ENCODE data around the gene POLR3B. TPM values are rescaled to one million over a fixed set of nuclear protein-coding genes. Genes with fewer than 3 reads are reported as not detected.

The POLR3B gene
- total and polyA plus RNA-seq, 12 donors = 2.0 to 12.0 (median 9.2) TPM

- Histone ChIP-seq H3K4me1 (no peaks in the 10 kb centered on the region), H3K4me3 (no peak overlapping the region), H3K36me3 (peaks cover 0 to 70% (median 14%) of the 10 kb centered on the region in 9 donors), H3K27me3 (no peaks in the 10 kb centered on the region), H3K9me3 (no peaks in the 10 kb centered on the region), H3K27ac (no peak overlapping the region)
- DNase-seq = no peak
- 0 to 9% methylated on average over 1 of the region's 1 CpG for WGBS, 2 donors
- no peak for ATAC-seq
- intact Hi-C loops (cut with DNase I) = no loop called here
- no peak for TF ChIP-seq CTCF (IDR thresholded peaks at IDR 0.05)
Observed at GRCh38 chr12:106445053-106445452, 87.5 kb downstream of the POLR3B start.

- WGBS, 2 donors = 95 to 96% methylated on average over 5 of the region's 5 CpGs
- Histone ChIP-seq H3K4me3 (no peak overlapping the region), H3K27ac (no peak overlapping the region), H3K9me3 (no peaks in the 10 kb centered on the region), H3K36me3 (peaks cover 0 to 65% (median 14%) of the 10 kb centered on the region in 9 donors), H3K4me1 (no peaks in the 10 kb centered on the region), H3K27me3 (no peaks in the 10 kb centered on the region)
- DNase-seq = no peak
- ATAC-seq = no peak
- no peak for TF ChIP-seq CTCF (IDR thresholded peaks at IDR 0.05)
- intact Hi-C loops (cut with DNase I) = no loop called here
Observed at GRCh38 chr12:106445959-106446358, 88.4 kb downstream of the POLR3B start.

GRCh38 chr12:106446419-106447092, 89.0 kb downstream of the POLR3B start:
- ATAC-seq (no peak), DNase-seq (no peak)
- H3K4me3 ChIP-seq = no peak overlapping the region
- H3K36me3 ChIP-seq = peaks cover 0 to 59% (median 14%) of the 10 kb centered on the region in 9 donors
- WGBS, 2 donors = 75% methylated on average over 7 of the region's 7 CpGs
- H3K4me1 ChIP-seq = no peaks in the 10 kb centered on the region
- no peak overlapping the region for H3K27ac ChIP-seq
- no peaks in the 10 kb centered on the region for H3K9me3 ChIP-seq
- intact Hi-C loops (cut with DNase I) = no loop called here
- no peak for TF ChIP-seq CTCF (IDR thresholded peaks at IDR 0.05)
- no peaks in the 10 kb centered on the region for H3K27me3 ChIP-seq

- intact Hi-C loops (cut with DNase I) = no loop called here
- H3K27me3 ChIP-seq = no peaks in the 10 kb centered on the region
- DNase-seq (no peak), ATAC-seq (no peak)
- TF ChIP-seq CTCF (IDR thresholded peaks at IDR 0.05) = no peak
- H3K27ac ChIP-seq = no peak overlapping the region
- no peaks in the 10 kb centered on the region for H3K4me1 ChIP-seq
- H3K4me3 ChIP-seq = no peak overlapping the region
- no peaks in the 10 kb centered on the region for H3K9me3 ChIP-seq
- peaks cover 0 to 49% (median 0%) of the 10 kb centered on the region in 9 donors for H3K36me3 ChIP-seq
- WGBS, 2 donors = 91 to 96% methylated on average over 1 of the region's 1 CpG
Observed at GRCh38 chr12:106452309-106452708, 94.8 kb downstream of the POLR3B start.
